GM21526 (cell line): ENCODE measurements around the gene ARL15.

Experiments used
- ATAC-seq: cut with Tn5 transposase; IDR thresholded peaks from one replicate; pipeline ENCODE4 v1.9.1; 2021; ENCODE audit warnings: moderate library complexity; ENCODE audit not compliant: unreplicated experiment, low FRiP score

The ARL15 gene

DNA sequence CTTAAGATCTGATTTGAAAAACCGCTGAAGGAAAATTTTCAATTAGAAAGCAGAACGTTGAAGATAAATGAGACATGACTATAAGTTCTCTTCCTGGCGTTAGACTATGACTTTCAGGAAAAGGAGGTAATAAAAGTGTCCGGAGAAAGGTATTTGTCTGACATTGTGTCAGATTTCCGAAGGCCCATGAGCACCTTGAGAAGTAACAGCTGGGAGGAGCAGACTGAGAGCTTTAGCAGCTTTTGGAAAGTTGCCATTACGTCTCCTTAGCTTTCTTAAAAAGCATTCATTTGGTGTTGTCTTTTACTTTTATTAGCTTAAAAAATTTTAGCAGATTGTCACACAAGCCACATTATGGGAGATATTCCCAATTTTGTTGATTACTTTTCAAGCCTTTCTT lies 386.4 kb downstream of the ARL15 start:
- no peak for ATAC-seq

DNA sequence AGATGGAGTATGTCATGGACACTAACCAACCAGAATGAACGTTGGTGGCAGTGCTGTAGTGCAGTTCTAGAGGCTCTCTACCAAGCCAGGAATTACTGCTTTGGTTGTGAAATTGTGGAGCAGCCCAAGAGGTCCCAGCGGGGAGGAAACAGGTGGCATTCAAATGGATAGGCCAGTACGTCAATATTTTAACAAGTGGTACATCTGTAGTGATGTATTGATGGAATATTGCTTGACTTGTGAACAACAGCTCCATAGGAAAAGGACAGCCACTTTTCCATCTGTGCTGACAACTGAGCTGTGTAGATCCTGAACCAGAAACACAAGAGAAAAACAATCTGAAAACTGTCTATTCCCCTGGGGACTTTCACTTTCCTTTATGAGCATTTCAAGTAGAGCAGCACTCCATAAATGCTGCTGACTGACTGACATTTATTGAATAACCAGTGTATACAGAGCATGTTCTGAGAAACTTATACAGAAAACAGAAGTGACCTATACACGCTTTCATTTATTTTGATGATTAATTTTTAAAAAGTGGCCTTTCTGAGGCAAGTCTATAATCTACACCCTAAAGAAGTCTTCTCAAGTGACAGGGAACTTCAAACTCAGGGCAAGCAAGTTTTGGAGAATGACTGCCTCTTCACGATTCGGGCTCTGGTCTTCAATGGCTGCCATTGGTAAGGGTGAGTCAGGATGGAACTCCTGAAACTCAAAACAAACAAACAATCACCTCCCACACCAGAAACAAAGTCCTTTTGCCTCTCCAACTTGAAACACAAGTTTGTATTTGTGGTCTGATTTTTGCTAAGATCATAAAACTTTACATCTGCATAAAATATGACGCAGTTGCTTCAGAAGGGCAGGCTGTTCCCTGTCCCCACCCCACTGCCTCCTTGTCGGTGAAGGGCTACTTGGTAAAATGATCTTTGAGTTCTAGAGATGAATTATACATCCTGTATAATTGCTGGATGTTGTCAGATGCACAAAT lies 387.6 kb downstream of the ARL15 start:
- no peak for ATAC-seq

DNA sequence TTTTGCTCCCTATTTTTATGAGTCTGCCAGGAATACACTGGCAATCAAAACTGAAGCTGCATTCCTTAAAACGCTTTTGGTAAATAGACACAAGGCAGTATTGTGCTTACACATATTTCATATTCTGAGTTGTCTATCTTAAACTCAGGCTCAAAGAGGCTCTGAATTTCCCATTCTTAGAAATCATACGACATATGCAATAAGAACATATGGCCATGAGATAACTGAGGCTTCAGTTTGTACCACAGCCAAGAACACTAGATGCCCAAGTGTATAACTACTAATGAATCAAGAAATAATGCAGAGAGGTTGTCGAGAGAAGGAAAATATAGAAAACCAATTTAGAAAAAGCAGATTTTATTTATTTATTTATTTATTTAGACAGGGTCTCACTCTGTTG lies 392.5 kb downstream of the ARL15 start:
- ATAC-seq, result no peak

DNA sequence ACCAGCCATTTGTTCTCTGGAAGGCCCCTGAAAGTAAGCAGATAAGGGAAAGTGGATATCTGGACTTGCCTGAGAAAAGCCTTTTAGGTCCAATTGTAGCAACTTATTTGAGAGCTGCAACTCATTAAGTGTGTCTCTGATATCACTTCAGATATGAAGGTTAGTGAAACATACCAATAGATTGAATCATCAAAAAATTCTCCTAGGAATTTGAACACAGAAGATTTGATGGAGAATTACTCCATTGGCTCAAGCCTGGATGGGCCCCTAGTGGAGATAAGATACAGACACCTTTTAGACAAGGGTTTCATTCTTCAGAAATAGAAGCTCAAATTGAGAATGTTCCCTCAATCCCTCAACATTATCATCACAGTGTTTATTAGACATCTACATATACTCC lies 393.3 kb downstream of the ARL15 start:
- ATAC-seq, result no peak

DNA sequence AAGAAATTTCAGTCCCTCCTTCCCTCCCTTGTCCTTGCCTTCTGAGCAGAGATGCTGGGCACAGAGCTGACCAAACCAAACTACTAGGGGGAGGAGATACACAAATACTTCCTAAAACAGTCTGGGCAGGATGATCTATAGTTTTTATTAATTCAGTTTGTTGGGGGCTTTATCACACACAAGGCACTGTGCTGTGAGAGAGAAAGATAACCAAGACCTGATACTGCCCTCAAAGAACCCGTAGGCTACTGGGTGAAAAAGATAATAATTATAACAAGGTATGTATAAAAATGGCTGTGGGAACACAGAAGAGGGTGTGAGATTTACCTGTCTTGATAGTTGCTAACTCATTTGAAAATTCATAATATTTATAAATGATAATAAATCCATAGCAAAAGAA lies 395.3 kb downstream of the ARL15 start:
- ATAC-seq, result no peak

DNA sequence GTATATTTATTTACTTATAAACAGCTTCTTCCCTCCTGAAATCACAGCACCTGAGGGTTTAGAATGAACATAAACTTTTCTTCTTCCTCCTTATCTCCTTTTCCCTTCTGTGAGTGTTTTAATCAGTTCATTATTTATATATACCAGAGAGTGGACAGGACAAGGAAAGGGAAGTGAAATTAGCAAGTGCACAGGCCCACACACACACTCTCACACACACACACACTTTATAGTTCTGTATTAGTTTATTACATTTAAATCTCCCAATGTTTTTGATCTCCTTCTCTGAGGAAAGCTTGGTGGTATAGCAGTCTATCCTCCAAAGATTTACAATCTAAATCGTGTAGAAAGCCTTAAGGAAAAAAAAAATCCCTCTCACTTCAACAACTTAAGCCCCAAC lies 396.4 kb downstream of the ARL15 start:
- no peak for ATAC-seq

DNA sequence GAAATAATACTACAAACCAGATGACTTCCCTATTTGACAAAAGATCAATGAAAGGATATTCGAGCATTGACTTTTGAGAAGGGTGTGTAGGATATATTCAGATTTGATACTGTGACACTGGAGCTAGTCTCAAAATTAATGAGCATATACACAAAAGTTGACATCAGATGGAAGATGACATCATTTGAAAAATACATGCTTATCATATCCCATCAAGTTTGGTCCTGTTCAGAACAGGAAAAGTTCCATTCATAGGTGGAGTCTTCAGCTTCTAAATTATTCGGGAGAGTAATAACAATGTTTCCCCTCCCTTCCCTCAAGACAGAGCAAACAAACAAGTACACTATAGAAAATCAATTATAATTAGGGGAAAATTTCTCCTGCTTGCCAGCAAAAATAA lies 401.6 kb downstream of the ARL15 start:
- no peak for ATAC-seq

DNA sequence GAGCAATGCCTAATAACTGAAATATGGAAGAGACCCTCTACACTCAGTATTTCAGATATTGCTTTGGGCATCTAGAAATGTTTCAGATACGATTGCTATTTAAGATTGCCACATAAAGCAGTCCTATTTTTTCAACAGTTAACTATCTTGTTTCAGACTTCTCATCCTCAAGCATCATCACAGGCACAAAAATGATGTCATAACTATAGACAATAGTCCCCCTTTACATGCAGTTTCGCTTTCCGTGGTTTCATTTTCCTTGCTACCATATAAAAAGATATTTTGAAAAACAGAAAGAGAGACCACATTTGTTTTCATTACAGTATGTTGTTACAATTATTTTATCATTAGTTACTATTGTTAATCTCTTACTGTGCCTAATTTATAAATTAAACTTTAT lies 402.5 kb downstream of the ARL15 start:
- no peak for ATAC-seq

DNA sequence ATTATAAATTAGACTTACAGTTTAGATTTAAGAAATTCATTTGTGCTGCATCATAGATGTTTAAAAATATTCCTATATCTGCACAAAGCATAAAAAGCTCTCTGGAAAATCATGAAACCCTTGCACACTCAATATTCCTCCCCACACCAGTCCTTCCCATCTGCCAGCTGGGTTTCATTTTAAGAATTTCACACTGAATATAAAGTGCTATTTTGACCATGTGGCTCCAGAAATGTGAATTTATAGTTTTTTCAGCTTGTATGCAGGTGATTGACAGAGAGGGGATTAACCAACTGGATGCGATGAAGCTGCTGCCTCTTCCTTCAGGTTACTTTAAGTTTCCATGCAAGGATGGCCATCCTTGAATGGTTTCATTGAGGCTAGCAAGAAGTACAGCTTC lies 403.6 kb downstream of the ARL15 start:
- no peak for ATAC-seq

DNA sequence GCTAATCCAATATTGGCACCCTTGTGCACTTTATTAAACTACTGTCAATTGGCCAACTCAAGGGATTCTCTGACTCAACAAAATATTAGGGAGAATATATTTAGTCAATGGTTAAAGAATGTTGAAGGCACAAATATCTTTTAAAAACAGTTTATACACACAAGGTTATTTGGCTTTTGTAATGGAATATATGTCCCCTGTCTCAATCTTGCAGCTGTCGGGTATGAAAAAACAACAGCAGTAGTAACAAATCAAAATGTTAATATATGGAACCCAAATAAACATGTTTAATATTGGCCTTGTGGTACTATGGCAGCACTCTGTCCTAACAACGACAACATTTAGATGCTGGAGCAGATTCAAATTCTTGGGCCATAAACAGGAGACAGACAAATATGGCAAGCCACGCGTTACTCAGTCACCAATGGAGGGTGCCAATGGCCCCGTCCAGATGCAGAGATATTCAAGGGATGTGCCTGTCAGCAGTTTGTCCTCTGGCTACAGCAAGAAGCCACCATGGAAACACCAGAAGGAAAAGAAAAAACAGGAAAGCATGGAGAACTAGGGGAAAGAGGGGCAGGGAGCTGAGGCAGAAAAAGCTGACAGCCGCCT lies 408.0 kb downstream of the ARL15 start:
- ATAC-seq, result no peak

DNA sequence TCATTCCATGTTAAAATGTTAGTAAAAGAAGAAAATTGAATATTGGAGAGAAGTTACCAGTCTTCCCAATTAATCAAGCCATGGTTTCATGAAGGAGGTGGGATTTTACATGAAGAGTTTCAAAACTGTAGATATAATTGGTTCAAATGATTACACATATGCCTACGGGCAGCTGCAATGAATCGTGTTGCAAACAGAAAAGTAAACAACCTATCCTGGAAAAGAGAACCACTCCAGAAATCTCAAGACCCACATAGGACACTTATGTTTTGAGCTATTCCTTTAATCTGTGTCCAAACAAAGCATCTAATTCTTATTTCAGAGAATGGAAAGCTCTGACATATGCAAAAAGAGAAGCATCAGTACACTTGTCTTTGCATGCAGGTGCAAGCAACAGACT lies 409.7 kb downstream of the ARL15 start:
- ATAC-seq, result no peak

DNA sequence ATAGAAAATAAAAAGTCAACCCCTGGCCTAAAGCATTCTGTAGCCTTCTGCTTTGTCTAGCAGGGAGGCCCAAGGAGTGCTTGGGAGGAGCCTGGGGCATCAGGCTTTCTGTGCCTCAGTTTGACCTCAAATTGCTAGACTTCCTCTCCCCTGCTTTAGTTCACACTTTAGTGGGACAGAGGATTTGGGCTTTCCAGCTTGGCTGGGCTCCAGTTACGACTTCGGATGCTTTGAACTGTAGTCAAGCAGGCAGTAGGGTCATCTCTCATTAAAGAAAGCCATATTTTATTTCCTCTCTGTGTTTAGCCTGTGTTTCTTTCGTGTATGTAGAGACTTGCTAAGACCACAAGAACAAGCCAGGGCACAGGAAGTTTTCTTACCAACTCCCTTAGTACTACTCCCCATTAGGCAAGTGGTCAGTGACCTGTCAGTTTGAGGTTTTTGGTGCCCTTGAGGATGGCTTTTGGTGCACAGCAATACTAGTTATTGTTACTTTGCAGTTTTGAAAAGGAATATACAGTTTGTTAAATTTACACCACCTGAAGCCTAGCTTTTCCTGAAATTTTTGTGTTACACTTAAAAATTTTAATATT lies 415.2 kb downstream of the ARL15 start:
- ATAC-seq, result no peak

DNA sequence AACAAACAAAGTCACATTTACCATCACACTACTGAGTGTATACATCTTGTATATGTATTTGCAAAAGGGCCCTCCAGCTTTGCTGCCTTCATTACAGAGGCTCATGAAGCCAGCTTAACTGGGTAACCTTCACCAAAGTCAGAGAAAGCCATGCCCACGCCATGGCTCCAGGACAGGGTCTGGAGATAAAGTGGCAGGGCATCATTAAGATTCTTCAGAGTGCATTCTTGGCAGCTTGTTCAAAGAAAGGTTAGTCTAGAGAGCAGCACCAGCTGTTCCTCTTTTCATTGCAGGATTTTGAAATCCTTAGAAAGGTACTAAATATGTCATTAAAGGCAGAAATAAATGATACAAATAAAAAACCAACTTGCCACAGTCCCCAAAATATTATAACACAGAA lies 416.7 kb downstream of the ARL15 start:
- no peak for ATAC-seq

DNA sequence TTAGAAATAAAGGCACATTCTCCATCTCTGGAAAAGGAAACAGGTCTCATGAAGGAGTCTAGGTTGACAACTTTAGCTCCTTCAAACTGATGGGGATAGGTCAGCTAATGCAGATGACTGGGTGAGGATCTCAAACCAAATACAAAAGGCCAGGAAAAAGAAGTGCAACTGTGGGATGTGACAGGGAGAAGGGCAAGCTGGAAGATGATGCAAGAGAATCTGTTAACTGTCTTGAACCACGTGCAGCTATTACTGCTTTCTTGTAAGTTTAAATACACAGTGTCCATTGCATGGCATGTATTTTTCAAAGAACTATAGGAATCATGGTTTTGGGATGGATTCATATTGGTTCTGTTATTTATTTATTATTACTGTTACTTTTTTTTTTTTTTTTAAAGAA lies 418.1 kb downstream of the ARL15 start:
- ATAC-seq, result no peak

DNA sequence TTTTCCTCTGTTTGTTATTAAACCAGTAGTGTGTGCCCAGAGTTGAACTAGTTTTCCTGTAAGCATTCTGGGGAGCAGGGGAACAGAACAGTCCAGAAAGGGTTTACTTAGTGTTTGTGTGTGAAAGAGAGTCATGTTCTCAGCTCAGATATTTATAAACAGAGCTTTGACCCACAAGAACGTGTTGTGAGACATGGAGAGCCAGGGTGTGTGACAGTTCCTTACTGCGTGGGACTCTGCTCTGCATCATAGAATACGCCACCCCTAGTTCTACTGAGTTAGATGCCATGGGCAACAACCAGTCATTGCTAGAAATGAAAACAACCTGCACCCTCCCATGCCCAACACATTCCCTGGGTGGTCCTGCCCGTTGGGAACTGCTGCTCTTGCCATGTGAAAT lies 419.2 kb downstream of the ARL15 start:
- ATAC-seq, result no peak

DNA sequence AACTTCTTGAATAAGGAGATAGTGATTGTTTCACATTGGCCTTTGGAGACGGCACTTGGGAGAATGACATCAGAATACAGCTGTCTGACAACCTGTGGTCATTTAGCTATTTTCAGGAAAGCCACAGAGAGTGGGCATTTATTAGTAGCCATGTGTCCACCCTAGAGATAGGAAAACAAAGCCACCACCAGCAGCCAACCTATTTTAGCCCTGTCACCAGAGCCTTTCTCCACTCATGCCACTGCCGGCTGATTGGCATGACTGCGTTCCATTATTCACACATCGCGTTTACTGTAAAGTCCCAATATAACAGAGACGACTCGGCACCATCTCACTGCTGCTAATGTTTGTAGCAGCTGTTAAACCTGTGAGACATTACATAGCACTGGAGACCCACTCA lies 419.9 kb downstream of the ARL15 start:
- ATAC-seq, result no peak

DNA sequence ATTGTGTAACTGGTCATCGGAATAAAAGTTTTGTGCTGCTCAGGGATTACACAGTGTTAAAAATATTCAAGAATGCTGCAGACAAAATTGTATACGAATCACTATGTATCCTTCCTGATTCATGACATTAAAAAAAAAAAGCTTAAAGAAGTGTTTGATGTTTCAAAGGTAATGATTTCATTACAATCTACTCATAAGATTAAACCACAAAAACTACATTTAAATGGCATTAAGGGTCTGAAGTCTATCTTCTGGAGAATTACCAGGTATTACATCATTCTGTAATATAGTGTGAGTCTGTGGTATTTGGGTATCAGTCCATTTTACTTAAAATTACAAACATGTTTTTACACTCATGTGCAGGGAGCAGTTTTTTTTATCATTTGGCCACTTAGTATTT lies 425.5 kb downstream of the ARL15 start:
- no peak for ATAC-seq

DNA sequence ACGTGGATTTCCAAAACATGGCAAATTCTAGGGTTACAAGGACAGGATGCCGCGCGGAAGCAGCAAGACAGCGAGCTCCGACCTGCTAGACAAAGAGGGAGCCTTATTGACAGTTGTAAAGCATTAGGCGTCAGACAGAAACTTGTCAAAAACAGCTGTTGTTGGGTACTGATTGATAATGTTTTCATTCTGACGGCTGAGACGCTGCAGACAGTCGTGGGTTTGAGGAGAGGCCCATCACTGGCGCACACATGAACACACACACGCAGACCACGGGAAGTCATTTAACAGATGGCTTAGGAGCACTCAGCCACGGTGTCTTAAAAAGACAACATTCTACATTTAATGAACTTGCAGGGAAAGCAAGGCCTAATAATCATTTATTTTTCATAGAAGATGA lies 426.0 kb downstream of the ARL15 start:
- ATAC-seq, result no peak

DNA sequence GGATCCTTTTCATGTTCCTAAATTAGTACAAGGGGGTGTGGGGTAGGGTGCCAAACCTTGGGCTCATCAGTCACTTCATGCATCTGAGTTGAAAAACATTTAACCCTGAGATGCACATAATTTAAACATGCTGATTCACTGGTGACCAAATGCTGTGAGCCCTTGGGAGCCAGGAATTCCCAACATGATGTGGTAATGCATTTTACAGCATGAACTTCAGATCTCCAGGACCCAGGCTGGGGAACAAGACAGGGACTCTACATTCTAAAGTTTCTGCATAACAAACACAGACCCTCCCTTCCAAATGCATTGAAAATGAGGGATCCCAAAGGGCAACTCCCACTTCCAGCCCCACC lies 427.7 kb downstream of the ARL15 start:
- ATAC-seq, result no peak

DNA sequence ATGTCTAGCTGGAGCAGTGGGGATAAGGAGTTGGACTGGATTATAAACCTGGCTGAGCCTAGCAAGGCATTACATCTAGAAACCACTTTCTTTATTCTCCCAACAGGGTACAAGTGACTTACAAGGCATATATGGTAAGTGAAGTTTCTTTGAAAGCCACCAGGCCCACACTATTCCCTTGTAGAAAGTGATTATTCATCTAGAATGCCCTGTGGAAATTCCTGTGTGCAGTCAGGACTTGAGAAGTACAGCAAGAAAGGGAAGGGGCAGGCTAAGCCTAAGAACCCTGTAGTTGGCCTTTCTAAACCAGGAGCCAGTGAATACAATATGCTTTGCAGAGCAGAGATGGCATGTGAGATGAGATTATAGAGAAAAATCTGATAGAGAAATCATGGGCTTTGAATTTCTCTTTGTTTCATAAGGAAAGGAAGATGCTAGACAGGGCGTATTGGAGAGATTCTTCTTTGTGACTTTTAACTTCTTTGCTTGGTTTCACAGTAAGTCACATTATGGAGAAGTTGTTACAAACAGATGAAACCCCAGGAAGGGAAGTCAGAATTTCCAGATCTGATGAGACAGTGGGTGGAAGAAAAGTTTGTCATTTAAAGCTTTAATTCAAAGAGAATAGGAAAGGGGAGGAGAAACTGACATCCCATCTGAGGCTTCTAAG lies 428.2 kb downstream of the ARL15 start:
- no peak for ATAC-seq

DNA sequence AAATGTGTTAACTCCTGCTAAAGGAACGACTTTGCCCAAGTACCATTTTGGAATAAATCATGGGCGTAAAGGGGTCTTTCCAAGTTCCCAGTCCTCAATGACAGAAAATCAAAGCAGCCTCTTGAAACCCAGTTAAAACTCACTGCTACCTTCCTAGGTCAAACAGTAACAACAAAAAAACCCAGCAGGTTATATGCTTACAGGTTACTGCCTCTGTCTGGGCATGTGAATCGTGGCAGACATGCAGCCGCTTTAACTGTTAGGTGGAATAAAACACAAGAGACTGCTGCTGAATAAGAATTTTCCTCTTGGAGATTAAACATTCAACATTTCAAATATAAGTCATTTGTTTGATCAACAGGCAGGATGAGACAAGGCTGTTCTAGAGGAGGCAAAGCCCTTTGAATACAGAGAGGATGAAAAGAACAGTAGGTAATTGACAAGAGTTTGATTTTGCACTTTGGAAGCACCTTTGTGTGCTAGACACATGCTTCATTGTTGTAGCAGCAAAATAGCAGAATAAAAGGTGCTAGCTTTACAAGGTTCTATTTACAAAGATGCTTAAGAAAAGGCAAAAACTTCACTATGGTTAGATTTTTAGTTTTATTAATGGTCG lies 430.6 kb downstream of the ARL15 start:
- no peak for ATAC-seq
